EH (cell line): ENCODE results near the gene TRIM71.
"Not testable (repeated sequence)": the region's sequence is repeated elsewhere in the genome, so short reads cannot be mapped to it uniquely, and the experiment has no call there.

Experiments
- DNase-seq: peaks from one replicate; pipeline ENCODE4 v3.0.0-alpha.2; 2015; ENCODE audit warnings: low read depth

The TRIM71 gene

DNA sequence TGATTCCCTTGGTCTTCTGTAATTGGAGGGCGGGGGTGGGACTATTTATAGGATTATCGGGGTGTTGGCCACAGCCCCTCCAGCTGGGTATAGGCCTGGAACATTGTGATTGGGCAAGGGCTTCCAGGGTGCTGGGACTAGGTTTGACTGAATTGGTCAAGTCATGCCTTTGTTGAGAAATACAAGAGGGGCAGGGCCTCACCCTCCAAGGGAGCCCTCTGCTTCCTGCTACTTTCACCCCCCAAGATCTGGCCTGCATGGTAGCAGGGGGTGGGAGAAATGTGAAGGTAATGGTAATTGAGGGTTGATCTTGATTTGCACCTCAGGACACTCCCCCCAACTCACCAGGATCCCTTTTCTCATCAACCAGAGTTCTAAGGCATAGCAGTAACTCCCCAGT lies 25.2 kb downstream of the TRIM71 start:
- DNase-seq = no peak

DNA sequence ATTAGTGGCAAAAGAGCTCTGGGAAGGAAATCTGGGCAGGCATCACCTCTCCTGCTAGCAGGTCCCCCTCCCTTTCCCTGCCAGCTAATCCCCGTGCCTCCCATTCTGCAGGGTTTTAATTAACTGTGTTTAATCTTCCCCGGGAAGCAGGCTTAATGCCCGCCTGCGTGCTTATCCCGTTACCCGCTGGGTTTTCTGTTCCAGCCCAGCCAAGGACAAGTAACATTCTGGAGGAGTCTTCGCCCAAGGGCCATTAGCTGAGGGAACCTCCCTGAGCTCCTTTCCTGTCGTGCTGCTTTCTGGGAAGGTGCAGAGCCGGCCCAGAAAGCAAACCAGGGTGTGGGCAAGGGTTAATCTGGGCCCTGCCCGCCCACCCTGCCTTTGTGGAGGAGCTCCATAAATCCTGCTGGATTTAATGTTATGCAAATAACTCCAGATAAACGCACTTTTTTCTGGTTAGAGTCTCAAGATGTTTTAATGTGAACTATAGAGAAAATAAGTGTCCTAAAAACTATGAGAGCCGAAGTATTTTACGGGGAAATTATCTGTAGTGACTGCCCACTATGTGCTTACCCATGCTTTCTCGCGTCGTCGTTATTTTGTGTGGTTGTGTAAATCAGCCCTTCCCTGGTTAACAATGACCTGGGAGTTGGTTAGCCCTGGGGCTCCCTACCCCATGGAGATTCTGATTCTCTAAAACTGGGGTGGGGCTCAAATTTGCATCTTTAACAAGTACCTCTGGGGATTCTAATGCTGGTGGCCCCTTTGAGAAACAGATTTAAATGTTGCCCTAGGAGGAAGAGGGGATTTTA lies 25.9 kb downstream of the TRIM71 start:
- no peak for DNase-seq

DNA sequence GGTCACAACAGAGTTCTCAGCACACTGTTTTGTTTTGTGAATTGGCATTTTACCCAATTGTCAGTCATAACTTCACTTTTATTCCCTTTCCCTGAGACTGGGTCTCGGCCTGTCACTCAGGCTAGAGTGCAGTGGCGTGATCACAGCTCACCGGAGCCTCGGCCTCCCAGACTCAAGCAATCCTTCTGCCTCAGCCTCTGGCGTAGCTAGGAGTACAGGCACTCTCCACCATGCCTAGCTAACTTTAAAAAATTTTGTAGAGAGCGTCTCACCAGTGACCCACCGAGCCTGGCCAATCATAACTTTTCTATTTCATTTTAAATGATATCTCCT lies 26.5 kb downstream of the TRIM71 start:
- no peak for DNase-seq

DNA sequence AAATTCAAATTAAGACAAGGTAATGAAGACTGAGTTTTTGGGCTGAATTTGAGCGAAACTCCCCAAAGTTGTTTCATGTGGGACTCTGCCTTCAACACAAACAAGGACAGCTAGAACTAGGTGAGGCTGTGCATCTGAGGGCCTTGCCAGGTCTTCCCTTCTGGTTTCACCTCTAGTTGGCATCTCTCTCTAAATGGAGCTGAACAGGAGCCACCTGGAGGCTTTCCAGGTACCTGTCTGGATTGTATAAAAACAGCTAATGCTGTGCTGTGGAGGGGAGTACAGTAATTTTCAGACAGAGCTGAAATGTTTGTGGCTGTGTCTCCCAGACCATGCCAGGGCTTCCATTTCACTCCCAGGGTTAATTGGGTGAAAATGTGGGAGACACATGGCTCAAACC lies 27.1 kb downstream of the TRIM71 start:
- no peak for DNase-seq

DNA sequence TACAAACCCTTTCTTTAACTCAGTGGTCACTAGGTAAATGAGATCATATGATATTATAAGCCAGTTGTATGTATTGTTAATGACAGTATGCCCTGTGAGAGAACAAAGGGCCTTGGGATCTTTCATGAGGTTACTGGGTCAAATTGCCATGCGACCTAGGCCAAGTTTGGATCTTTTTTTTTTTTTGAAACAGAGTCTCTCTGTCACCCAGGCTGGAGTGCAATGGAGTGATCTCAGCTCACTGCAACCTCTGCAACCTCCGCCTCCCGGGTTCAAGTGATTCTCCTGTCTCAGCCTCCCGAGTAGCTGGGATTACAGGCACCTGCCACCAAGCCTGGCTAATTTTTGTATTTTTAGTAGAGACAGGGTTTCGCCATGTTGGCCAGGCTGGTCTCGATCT lies 27.7 kb downstream of the TRIM71 start:
- DNase-seq = not testable (repeated sequence)

DNA sequence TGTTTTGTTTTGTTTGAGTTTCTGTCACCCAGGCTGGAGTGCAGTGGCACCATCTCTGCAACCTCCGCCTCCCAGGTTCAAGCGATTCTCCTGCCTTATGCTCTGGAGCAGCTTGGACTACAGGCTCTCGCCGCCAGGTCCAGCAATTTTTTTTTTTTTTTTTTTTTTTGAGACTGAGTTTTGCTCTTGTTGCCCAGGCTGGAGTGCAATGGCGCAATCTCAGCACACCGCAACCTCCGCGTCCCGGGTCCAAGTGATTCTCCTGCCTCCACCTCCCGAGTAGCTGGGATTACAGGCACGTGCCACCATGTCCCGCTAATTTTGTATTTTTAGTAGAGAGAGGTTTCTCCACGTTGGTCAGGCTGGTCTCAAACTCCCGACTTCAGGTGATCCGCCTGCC lies 29.2 kb downstream of the TRIM71 start:
- not testable (repeated sequence) for DNase-seq

DNA sequence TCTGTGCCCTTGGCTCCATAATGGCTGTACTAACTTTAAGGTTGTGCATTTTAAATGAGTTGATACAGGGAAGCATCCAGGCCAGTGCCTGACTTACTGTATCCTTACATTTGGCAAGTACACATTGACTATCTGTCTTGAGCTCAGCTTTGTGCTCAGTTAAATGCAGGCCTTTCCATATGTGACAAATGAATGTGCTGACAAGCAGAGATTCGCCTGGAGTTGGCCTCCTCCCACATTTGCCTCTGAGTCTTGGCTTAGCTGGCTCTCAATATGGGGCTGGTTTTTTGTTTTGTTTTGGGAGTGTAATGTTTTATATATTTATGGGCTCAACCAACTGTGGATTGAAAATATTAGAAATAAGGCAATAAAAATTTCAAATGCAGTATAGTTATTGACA lies 29.7 kb downstream of the TRIM71 start:
- DNase-seq = no peak

DNA sequence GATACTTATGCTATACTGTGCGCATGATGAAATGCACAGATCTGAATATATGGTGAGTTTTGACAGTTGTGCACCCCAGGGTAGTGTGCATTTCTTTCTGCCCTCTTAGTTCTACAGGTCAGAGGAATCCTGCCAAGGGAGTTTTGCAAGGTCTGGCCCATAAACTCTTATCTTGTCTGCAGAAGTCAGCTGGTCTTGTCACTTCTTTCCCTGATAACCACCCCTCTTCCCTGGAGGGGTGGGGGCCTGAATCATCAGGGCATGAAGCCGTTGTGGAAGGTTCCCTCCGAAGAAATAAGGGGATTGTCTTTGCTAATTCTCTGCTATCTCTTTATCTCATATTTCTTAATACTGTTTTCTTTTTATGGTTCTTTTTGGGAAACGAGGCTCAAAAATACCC lies 30.4 kb downstream of the TRIM71 start:
- DNase-seq = no peak

DNA sequence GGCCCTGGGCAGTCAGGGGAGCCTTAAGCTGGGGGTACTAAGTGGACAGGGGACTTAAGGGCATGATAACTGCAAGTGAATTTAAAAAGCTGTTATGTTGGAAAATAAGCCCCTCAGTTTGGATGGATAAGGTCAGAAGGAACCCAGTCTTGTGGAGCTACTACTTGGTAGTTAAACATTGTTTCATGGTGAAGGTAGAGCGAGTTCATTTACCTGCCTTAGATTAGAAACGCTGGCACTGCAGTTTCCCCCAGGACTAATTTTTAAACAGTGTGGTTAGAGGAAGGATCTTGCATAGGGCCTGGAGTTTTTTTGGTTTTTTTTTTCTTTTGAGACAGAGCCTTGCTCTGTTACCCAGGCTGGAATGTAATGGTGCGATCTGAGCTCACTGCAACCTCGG lies 31.2 kb downstream of the TRIM71 start:
- DNase-seq = no peak

DNA sequence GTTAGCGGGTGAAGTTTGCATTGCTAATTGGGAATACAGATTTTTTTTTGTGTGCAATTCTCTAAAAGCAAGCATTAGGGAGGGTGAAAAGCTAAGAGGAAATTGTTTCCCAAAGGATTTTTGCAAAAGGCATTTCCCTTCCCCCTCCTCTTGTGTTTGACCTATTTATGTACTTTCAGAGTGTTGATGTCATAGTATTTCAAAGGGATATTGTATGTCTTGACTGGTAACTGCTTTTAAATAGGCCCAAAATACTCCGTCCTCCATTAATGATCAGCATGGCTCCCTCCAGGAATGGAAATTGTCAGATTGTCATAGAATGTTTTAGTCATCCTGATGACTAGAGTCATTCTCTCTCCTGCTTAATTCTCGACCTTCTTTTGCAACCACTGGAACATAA lies 32.4 kb downstream of the TRIM71 start:
- DNase-seq = no peak

DNA sequence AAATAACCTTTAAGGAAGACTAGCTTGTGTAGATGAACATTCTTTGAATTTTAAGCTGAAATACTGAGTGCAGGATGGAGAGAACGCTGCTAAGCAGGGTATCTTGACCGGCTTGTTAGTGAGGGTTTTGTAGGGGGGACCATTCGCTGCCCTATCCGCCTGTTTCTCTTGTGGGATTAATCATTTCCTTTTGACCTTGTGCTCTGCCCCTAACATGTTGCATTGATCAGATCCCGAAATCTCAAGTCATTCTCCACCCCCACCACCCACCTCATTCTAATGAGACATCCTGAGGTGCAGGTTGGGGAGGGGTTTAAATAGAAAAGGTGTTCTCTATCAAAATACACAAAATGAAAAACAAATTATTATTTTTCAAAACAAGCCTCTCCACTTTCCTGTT lies 32.8 kb downstream of the TRIM71 start:
- no peak for DNase-seq

DNA sequence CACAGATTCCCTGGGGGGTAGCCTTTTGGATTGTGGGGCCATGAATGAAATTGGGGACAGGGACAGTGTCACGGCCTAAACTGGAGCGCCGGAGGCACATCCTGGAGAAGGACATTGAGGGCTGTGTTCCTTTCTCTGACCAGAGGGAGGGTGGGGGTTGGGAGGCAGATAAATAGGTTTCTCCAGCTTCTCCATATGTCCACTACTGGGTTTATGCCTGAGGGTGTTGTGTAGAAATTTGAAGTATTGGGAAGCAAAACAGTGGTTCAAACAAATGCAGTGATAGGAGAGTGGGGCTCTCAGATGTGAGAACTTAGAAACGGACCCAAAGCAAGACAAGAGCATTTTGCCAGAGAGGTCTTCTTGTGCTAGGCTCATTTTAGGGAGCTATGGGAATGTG lies 34.3 kb downstream of the TRIM71 start:
- no peak for DNase-seq

DNA sequence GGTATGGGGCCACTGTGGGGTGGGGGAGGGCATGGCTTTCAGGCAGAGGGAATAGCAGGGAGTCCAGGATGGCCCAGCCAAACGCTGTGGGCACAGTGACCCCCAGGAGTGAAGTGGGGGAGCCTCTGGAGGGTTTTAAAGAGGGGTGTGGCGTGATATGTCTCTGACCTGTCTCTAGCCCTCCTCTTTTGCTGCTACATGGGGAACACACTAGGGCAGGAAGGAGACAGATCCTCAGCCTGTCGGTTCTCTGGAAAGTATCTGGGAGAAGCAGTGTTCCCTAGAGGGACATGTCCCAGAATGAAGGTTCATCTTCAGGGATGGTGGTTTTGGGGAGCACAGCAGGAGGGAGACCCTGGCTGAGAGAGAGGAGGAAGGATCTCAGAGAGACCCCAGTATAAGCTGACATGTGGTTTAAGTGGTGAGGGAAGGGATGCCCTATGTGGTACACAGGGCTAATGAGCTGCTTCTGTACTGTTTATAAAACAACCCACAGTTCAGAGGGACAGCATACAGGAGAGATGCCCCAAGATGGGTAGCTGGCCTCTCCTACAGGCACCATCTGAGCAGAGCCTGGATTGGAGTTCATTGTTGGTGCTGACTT lies 37.7 kb downstream of the TRIM71 start:
- DNase-seq = no peak

DNA sequence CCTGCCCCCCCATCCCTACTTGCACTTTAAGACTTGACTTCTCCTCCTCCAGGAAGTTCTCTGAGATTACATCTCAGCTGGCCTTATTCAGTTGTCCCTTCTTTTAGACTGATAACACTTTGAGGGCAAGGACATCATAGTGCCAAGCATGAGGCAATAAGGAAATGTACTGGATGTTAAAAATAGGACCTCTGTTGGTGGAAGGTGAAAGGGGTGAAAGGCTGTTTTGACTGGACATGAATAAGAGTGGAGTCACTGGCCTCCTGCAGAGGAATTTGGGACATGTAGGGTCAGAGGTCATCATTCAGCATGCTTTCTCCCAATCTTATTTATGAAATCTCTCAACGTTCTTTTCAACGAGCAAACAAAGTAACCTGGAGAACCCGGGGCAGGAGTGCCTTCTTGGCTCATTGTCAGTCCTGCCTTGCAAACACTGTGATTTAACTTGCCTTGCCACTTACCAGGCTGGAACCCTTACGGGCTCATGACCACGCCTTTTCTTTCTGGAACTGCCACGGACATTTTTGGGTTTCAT lies 38.6 kb downstream of the TRIM71 start:
- DNase-seq = peak; percentile 55

DNA sequence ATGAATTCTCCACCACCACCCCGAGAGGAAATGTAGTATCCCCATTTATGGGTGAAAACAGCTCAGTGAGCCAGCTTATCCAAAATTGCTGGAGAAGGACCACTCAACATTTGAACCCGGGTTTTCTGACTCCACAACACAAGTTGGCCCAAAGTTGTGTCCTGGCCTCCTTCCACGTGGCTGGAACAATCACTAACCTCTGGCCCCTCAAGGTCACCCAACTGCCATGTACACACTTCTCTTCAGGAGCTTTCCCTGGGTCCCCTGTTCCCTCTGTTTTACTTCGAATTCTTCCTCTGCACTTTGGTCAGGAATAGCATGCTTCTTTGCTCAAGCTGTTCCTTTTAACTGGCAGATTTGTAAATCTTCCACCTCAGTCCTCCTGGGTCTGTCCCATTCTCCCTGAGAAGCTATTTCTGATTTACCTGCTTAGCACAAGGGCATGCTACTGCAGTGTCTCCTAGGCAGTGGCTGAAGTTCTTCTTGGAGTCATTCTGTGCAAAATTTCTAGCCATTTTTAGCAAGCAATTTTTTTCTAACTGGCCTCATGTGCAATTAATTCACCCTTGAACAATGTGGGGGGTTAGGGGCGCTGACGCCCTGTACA lies 39.2 kb downstream of the TRIM71 start:
- DNase-seq = no peak

DNA sequence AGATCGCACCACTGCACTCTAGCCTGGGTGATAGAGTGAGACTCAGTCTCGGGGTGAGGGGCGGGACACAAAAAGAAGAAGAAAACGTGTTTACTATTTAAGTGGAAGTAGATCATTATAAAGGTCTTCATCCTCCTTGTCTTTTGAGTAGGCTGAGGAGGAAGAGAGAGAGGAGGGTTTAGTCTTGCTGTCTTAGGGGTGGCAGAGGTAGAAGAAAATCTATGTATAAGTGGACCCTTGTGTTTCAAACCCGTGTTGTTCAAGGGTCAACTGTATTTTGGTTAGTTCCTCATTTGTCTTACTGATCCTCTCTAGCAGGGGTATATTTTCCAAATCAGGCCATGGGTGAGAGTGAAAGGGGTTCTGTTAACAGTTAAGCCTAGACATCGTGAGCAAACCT lies 40.1 kb downstream of the TRIM71 start:
- no peak for DNase-seq

DNA sequence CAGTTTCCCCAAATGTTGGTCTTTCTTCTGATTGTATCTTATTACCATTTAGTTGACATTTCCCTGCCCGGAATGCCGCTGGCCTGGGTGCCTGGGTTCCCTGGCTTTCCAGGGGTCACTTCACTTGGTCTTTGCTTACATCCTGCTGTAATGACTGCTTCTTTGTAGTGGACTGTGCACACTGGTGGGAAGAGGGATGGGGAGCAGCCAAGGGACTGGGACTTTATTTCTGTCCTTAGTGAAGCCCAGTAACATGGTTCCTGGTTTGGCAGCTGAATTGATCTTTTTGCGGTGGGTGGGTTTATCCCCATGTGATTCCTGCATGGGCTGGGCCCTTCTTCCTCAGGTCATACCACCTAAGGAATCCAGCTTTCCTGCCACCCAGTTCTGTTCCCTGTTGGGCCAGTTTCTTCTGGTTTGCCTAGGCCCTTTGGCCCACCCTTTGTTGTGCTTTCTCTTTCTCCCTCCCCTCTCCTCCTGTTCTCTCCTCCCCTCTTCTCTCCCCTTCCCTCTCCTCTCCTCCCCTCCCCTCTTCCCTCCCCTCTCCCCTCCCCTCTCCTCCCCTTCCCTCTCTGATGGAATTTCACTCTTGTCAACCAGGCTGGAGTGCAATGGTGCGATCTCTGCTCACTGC lies 41.9 kb downstream of the TRIM71 start:
- no peak for DNase-seq

DNA sequence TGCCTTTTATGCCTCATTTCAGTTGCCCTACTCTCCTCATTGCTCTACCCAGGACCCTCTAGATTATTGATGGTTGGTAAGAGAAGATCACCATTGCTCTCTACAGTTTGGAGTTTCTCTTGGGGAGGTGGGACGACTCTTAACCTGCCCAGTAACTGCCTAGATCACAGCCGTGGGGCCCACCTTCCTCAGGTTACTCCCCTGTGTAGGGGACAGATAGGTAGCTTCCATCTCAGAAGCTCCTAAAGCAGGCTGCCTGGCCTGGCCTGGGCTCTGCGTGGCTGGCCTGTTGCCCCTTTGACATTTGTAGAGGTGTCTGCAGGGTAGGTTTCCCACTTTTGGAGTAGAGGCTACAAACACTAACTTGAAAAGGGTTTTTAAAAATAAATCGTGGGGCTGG lies 42.7 kb downstream of the TRIM71 start:
- DNase-seq = no peak

DNA sequence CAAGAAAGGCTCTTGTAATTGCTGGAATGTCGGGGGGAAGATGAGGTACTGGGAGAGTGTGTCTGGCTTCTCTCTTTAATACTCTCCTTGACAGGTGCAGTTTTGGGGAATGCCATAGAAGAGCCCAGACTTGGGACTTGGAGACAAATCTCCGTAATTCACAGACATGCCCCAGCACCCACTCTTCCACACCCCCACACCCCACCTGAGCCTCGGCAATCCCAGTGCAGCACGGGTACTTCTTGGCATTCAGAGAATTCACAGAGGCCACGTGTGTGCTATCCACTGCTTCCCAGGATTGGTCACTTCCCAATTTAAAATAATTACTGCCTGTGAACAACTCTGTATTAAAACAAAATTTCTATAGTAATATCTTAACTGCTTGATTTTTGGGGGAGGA lies 43.9 kb downstream of the TRIM71 start:
- DNase-seq = no peak

DNA sequence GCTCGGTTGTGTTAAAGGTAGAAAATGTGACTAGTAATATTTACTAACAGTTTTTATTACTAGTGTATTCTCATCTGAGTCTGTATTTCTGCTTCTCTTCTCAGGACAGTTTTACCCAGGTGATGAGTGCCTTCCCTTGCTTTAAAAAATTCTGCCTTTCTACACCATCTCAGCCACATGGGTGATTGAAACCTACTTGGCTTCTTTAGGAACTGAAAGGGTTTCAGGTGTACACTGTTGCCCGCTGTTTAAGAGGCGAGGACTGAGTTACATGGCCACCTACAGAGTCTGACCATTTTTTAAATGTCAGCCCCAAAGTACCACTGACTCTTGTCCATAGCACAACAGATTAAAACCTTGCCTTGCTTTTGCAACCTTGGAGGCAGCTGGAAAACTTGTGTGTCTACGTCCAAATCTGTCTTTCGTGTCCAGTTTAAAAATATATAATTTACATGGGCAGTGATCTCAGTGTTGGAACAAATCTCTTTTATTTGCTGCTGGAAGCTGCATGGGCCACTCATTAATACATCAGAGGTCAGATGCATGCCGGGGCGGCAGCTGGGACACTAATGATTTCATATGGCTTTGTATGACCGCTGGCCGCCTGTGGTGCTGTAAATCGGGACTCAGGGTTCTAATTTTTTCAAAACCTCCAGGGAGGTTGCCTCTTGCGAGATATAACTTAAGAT lies 44.6 kb downstream of the TRIM71 start:
- no peak for DNase-seq

DNA sequence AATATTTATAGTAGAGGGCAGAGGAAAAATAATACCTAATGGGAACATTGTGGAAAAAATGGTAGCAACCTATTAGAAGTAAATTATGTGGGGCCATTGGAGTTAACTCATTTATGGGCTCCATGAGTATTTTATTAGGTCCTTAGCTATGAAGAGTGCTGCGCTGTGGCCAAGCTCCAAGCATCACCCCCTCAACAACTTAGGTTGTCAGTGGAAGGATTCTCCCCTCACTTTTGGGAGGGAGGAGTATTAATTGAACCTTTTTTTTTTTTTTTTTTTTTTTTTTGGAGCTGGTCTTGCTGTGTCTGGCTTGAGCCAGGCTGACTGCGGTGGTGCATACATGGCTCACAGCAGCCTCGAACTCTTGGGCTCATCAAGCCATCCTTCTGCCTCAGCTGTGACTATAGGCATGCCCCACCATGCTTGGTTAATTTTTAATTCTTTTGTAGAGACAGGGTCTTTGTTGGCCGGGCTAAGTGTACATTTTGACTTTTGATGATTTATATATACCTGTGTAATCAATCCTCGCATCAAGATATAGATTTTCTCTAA lies 45.2 kb downstream of the TRIM71 start:
- no peak for DNase-seq

DNA sequence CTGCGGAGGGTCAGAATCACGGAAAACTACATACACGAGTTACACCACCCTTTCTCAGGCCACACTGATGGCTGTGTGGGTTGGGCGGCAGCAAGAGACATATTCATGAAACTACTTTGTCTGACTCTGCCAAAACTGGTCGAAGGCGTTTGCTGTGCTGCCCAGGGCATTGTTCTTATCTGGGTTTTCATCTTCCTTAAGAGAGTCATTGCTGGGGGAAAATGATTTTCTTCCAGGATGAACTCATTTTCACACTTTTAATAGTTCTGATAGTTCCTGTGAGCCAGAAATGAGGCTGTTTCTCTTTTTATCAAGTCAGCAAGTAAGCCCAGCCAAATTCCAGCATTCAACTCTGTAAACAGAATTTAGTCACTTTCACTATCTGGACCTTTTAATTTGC lies 47.6 kb downstream of the TRIM71 start:
- peak; percentile 88 for DNase-seq
